SH-SY5Y (cell line): ENCODE data around the gene PPP1R14C.

ENCODE experiments used
- GATA2 ChIP-seq: IDR thresholded peaks from 2 replicates; pipeline ENCODE4 v1.6.1; 2011; ENCODE audit warnings: mild to moderate bottlenecking, low read depth, low read length
- GATA3 ChIP-seq: IDR thresholded peaks from 2 replicates; pipeline ENCODE4 v1.6.1; 2011; ENCODE audit warnings: low read depth, mild to moderate bottlenecking, low read length, moderate library complexity

- TF ChIP-seq GATA3 (no peak), GATA2 (no peak)
These were observed 78.0 kb downstream of the PPP1R14C start for GRCh38 chr6:150220634-150221551.
